HG03469 (cell line): ENCODE results near the gene CCNL2.
"Not testable (repeated sequence)": the region's sequence is repeated elsewhere in the genome, so short reads cannot be mapped to it uniquely, and the experiment has no call there.

ENCODE experiments used
- ATAC-seq: cut with Tn5 transposase; IDR thresholded peaks from one replicate; pipeline ENCODE4 v1.9.1; 2021; ENCODE audit warnings: mild to moderate bottlenecking, moderate library complexity, moderate number of reproducible peaks; ENCODE audit not compliant: unreplicated experiment

The CCNL2 gene

DNA sequence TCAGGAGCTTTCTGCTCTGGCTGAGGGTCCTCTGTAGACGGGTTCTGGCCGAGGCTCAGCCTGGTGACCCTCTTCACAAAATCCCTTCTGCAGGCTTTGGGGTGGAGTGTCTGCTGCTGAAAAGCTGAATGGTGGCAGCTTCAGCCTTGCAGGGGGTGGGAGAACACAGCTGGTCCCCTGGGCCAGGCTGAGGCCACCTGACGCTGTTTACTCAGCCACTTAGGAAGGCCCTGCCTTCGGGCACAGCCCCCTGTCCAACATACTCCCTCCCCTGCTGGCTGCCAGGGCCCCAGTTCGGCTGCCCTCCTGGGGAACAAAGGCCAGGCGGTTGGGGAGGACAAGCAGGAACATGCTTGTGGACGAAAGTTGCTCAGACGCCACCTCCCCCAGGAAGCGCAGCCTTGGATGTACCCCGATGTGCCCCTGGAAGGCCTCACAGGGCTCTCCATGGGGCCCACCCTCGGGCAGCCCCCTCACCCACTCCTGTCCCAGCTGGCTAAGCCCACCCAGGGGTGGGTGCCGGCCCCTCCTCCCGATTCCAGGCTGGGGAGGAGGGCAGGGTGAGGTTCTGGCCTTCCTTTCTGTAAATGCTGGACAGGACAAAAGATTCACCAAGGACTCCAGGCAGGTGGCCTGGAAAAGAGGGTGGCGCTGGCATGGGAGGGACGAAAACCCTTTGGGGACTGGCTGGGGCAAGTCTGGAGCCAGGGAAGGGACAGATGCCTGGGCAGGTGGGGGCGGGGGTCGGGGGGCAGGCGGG lies 22.2 kb upstream of the CCNL2 start, which contains the start of gene ANKRD65:
Gene ANKRD65, minus strand, starts transcription at position 130 of the 760 bp plus-strand sequence. CDS start 271 bp downstream, outside the sequence.
- ATAC-seq: no peak

DNA sequence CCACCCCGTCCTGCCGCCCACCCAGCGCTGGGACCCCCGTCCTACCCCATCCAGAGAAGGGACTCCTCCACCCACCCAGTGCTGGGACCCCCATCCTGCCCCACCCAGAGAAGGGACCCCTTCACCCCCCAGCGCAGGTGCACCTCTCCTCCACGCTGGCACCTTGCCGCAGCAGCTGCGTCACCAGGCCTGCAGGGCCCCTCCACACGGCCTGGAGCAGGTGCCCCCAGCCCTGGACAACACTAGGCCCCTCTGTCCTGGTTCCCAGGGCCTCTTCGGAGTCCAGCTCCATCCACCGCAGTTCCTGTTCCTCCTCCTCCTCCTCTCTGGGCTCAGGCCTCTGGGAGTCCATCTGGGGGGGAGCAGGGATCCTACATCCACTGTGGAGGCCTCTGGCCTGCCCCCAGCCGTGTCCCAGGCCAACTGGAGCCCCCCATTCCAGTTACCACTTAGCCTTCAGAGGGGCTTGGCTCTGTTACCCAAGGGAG lies 21.6 kb upstream of the CCNL2 start:
- no peak for ATAC-seq

DNA sequence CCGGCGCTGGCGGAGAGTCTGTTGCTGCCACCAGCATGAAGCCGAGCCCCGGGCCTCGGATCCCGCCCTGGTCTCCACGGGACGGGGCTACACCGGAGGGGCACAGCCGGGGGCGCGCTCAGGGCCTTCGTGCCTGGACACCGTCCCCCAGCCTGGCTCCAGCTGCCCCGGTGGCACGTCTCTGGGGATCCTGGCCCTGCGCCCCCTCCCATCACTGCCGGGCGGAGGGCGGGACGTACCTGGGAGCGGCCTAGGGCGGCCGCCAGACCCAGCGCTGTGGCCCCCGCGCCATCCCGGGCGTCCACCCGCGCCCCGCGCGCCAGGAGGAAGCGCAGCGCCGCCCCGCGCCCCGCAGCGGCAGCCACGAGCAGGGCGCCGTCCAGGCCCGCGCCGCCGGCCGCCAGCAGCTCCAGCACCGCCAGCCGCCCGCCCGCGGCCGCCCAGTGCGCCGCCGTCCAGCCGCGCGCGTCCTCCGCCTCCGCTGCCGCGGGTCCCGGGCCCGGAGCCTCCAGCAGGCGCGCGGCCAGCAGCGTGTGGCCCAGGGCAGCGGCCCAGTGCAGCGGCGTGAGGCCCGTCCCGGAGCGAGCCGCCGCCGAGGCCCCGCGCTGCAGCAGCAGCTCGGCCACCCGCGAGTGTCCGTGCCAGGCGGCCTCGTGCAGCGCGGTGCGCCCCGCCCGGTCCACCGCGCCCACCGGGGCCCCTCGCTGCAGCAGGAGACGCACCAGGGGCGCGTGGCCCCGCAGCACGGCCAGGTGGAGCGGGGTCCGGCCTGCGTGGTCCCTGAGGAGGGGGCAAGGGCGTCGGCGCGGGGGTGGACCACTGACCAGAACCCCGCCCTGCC lies 20.9 kb upstream of the CCNL2 start:
- ATAC-seq: no peak

DNA sequence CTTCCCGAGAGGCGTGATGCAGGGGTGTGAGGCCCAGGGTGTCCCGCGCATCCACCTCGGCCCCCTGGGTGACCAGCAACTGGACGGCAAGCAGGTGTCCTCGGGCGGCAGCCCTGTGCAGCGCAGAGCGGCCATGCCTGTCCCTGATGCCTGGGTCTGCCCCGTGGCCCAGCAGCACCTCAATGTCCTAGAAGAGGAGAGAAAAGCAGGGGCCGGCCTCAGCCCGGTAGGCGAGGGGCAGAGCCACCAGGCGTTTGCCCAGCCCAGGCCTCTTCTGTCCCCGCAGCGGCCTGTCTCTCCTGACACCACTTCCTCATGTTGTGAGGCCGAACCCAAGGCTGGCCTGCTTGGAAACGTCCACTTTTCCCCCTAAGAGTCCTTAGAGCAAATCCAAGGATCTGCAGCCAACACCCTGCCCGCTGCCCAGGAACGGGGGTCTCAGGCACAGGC lies 20.3 kb upstream of the CCNL2 start:
- ATAC-seq: no peak

DNA sequence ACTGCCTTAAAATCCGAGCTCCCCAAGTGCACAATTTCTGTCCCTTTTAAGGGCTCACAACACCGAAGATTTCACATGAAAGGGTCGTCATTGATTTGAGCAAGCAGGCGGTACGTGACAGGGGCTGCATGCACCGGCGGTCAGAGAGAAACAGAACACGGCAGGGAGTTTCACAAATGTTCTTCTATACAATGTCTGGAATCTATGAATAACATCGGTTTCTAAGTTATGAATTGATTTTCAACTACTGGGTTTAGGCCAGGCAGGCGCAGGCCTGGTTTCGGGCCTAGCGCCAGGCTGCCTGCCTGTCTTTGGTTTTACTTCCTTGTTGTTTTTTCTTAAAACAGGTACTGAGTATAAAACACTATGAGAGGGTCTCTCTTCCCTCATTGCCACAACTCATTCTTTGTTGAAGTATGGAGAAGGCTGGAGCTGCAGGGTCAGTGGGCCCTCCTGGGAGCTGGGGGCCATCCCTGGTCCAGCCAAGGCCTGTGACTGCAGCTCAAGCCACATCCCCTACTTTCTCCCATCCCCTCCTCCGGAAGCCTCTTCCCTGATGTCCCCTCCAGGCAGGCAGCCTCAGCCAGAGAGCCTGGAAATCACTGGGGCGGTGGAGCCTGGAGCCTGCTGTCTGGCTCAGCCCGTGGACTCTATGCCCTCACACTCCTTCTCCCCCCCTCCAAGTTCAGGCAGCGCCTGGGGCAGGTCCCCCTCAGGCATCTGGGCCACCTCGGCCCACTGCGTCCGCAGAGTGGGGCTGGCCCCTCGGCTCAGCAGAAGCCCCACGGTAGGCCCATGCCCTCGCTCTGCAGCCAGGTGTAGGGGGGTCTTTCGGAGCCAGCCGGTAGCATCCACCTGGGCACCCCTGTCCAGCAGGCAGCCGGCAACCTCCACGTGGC lies 19.6 kb upstream of the CCNL2 start:
- ATAC-seq: no peak

DNA sequence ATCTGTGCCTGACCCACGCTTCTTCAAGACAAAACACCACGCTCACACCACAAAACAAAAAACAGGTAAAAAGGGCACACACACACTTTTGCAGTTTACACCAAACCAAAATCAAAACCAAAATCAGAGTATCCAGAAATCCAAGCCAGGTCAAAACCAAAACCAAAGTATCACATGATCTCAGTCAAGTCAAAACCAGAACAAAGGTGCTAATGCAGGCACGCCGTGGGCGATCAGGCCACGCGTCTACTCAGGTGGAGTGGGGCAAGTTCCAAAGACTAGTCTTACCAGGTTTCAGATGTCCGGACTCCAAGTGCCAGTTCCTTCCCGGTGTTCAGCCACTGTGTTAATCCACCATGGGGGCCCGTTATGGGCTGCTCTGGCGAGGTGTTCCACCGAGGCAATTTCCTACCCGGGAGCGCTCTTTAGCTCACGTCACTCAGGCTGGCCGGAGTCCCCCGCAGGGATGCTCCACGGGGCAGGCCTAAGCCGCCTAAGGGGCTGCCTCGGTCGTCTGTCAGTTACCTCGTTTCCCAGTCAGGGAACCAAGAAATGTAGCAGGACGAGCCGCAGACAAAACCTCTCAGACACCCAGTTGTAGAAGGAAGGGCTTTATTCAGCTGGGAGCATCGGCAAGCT lies 18.8 kb upstream of the CCNL2 start:
- ATAC-seq: not testable (repeated sequence)

DNA sequence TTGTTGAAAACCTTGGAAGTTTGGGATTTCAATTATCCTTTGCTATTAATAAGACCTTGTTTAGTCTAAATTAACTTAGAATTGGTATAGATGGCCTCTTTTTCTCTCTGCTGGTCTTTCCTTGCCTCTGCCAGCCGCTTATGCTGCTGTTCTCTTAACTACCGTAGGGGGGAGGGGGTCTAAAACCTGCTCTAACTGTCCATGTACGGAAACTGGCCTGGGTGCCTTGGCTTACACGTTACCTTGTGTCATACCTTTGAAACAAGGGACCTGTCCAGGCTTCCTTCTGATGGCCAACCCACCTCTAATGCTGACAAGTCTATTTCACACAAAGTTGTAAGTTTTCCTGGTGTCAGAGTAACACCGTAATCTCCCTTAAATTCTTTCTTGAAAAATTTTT lies 18.3 kb upstream of the CCNL2 start:
- not testable (repeated sequence) for ATAC-seq

DNA sequence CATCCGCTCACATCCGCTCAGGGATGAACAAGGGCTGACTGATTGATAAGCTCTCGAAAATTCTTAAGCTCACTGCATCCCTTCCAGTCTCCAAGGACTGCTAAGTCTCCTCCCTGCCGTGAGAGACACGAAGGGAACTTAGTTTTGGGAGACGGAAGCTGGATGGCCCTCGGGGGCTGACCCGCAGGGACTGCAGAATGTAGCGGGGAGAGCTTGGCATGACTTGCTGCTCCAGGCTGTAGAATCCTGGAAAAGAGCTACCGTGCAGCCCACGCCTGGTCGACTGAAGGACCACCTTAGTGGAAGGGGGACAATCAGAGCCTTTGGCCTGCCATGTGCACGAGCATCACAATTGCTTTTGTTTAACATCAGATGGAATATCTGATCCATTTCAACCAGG lies 16.6 kb upstream of the CCNL2 start:
- no peak for ATAC-seq

DNA sequence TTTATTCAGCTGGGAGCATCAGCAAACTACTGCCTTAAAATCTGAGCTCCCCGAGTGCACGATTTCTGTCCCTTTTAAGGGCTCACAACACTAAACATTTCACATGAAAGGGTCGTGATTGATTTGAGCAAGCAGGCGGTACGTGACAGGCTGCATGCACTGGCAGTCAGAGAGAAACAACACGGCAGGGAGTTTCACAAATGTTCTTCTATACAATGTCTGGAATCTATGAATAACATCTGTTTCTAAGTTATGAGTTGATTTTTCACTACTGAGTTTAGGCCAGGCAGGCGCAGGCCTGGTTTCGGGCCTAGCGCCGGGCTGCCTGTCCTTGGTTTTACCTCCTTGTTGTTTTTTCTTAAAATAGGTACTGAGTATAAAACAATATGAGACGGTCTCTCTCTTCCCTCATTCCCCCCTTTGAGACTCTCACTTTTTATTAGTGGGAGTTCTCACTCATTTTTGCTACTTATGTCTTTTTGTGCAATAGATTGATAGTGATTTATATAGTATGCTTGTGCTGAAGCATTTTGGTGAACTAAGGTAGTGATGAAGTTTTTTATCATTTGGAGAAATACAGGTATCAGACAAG lies 13.3 kb upstream of the CCNL2 start:
- not testable (repeated sequence) for ATAC-seq

DNA sequence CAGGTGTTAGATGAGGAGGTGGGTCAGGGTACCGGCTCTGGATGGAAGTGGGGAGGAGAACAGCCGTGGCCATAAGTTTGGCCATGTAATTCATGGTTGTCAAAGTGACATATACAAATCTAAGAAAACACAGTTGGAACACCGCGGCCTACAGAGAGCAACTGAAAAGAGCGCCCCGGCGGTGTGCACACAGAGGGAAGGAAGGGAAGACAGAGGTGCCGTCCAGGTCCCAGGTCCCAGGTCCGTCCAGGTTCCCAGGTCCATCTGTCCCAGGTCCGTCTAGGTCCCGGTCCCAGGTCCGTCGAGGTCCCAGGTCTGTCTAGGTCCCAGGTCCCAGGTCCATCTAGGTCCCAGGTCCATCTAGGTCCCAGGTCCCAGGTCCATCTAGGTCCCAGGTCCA lies 12.5 kb upstream of the CCNL2 start:
- ATAC-seq: no peak

DNA sequence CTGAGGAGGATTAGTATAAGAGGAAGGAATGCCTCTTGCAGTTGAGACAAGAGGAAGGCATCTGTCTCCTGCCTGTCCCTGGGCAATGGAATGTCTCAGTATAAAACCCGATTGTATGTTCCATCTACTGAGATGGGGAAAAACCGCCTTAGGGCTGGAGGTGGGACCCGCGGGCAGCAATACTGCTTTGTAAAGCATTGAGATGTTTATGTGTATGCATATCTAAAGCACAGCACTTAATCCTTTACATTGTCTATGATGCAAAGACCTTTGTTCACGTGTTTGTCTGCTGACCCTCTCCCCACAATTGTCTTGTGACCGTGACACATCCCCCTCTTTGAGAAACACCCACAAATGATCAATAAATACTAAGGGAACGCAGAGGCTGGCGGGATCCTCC lies 11.1 kb upstream of the CCNL2 start:
- not testable (repeated sequence) for ATAC-seq

DNA sequence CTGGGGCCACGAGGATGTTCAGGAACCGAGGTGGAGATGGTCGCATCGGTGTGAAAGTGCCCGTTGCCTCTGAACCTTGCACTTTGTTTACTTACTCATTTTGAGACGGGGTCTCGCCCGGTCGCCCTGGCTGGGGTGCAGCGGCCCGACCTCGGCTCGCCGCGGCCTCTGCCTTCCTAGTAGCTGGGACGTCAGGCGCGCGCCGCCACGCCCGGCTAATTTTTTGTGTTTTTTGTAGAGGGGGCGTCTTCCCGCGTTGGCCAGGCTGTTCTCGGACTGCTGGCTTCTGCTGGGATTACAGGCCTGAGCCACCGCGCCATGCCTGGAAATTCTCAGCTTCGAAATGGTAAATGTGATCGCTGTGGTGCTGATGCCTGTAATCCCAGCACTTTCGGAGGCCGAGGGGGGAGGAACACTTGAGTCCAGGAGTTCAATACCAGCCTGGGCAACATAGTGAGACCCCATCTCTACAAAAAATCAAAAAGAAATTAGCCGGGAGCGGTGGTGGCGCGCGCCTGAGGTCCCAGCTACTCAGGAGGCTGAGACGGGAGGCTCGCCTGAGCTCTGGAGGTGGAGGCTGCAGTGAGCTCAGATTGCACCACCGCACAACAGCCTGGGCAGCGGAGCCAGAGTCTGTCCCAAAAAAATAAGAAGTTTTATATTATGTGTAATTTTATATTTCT lies 8.6 kb upstream of the CCNL2 start:
- no peak for ATAC-seq

DNA sequence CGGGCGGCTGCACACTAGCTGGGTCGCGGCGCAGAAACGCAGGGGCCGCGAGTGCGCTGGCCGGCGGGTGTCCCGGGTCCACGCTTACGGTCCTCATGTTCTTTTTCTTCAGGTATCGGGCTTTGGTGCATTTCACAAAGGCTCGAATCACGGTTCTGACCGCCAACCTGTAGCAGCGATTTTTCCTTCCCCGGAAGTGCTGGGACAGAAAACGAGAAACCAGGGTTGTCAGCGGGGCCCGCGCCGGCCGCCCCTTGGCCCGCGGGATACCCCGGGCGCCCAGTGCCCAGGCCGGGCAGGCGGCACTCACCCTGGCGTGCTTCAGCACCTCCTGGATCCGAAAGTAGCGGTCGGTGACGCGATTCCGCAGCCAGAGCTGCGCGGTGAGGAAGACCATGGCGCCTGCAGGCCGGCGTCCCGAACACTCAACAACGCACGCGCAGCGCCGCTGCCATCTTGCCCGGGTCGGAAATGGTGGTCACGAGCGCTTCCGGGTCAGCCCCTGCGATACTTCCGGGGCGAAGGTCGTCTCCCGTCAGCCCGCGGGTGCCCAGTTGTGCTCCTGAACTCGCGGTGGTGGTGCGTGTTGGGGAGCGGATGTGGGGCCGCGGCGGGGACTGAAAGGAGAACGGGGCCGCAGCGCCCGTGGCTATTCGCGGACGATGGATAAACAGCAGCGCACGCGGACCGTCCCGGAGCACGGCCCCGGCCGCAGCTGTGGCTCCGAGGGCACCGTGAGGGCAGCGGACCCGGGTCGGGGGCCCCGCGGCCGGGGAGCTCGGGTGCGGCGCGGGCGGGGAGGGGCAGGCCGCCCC lies 7.9 kb upstream of the CCNL2 start, which contains the start of gene MRPL20:
Gene MRPL20, minus strand, starts transcription at position 473 of the 815 bp plus-strand sequence. Its CDS starts 76 bp downstream, at position 397.
- ATAC-seq: peak; percentile 64

DNA sequence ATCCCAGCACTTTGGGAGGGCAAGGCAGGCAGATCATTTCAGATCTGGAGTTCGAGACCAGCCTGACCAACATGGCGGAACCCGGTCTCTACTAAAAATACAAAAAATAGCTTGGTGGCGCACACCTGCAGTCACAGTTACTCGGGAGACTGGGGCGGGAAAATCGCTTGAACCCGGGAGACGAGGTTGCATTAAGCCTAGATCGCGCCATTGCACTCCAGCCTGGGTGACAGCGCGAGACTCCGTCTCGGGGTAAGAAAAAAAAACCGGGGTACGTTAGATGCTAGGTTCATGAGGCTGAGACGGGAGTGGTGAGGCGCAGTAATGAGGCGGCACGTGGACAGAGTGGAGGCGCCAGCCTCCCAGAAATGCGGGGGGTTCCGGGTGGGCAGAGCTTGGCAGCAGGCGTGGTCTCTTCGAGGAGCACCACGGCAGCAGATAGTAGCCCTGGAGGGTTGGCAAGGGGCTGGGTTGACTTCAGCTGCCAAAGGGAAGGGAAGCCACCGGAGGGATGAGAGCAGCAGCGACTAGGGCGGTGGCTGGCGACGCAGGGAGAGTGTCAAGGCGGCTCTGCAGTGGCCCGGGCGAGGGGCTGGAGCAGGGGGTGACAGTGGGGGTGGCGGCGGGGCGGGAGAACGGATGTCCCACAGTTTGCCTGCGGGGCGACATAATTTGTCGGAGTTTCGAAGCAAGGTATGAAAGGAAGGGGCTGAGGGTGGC lies 7.1 kb upstream of the CCNL2 start:
- ATAC-seq: no peak

DNA sequence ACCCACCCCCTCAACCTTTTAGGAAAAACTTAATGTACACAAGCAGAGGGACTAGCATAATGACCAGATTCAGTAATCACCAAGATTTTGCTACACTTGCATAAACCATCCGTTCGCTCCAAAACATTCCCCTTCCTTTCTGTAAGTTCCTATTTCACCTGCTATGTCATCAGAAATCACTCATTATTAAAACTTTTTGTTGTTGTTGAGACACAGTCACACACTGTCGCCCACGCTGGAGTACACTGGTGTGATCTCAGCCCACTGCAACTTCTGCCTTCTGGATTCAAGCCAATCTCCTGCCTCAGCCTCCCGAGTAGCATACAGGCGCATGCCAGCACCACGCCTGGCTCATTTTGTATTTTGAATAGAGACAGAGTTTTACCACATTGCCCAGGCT lies 4.5 kb upstream of the CCNL2 start:
- ATAC-seq: no peak

DNA sequence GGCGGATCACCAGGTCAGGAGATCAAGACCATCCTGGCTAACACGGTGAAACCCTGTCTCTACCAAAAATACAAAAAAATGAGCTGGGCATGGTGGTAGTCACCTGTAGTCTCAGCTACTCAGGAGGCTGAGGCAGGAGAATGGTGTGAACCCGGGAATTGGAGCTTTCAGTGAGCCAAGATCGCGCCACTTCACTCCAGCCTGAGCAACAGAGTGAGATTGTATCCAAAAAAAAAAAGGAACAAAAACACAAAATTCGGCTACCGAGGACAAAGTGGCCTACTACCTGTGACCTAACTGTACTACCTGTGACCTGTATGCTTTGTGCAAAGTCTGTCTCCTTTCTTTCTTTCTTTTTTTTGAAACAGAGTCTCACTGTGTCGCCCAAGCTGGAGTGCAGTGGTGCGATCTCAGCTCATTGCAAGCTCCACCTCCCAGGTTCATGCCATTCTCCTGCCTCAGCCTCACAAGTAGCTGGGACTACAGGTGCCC lies 3.8 kb upstream of the CCNL2 start:
- not testable (repeated sequence) for ATAC-seq

DNA sequence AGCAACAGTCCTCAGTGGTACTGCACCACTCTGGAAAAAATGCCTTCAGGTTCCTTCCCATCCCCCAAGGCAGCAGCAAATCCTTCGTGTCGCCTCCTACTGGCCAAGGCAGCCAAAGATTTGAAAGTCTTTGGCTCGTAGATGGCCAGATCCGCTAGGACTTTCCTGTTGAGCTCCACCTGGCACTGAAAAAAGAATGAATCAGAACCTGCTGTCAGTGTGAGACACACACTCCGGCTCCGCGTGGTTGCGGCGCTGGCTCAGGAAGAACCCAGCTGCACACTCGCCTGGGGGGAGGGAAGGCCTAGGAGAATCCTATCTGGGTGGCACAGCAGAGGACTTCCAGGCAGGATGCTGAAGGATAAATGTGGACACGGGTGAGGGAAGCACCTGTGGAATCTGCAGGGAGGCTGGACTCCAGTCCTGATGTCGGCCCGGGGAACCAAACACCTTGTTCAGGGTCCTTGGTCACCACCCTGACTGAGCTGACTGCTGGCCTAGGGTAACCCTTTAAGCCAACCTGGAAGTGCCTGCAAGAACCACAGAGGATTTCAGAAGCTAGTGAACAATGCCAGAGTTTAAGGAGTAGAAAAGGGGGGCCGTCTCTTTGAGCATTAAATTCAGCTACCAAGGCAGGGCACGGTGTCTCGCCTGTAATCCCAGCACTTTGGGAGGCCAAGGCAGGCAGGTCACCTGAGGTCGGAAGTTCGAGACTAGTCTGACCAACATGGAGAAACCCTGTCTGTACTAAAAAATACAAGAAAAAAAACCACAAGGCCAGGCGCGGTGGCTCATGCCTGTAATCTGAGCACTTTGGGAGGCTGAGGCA lies 3.2 kb upstream of the CCNL2 start:
- ATAC-seq: no peak
